ENCODE data around the gene IFIT1.

DNA sequence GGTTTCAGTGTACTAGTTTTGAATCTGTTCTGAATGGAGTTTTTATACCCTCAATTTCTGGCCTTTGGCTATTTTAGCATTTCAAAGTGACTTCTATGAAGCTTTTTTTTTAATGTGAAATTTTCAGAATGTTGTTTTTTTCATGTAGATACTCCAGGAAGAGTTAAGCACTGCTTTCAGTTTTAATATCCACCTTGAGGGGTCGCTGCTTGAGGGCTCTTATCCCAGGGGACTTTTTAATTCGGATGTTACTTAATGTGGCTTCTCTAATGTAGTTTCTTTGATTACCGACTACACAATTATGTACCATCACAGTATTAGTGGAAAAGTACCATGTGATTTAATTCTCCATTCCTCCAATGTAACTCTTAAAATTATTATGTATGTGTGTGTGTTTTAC, 27.1 kb downstream of the IFIT1 start:
- TF ChIP-seq CTCF (IDR thresholded peaks at IDR 0.05) (peak; percentile 59), EZH2 (IDR thresholded peaks at IDR 0.05) (no peak)

Measured in neural progenitor cell (in vitro differentiated cells).